SK-N-SH (cell line): ENCODE results near the gene TNFRSF4. TPM values are rescaled to one million over a fixed set of nuclear protein-coding genes. Genes with fewer than 3 reads are reported as not detected.

ENCODE experiments used
- CTCF ChIA-PET: fragments of 300-600, 350-600 bp; formaldehyde crosslinking; extraction: SDS; loops from one replicate; lab custom pipeline; 2021; lab: Yijun Ruan, JAX
- POLR2A ChIA-PET: fragments of 350-600 bp; sonication (Branson Sonifier 250); formaldehyde crosslinking; extraction: SDS; loops from one replicate; lab custom pipeline; 2020; ENCODE audit warnings: antibody characterized with exemption, inconsistent platforms; lab: Yijun Ruan, JAX
- DNase-seq: peaks from one replicate; pipeline ENCODE4 v3.0.0; 2012
- H2AFZ ChIP-seq: fragments of 200-600 bp; sonication (generic); 2 replicates; pipeline ENCODE4 v1.8.1; 2016; ENCODE audit warnings: antibody characterized with exemption, mild to moderate bottlenecking, low read depth
- H3F3A ChIP-seq: fragments of 200-600 bp; sonication (generic); replicated peaks from 2 replicates; pipeline ENCODE3; 2016; ENCODE audit warnings: antibody characterized with exemption, mild to moderate bottlenecking; ENCODE audit not compliant: insufficient read depth
- H3K27ac ChIP-seq, 2 experiments: fragments of 200-500 bp in 1 of 2; fragments of 200-600 bp in 1 of 2; sonication (Bioruptor generic) in 1 of 2; sonication (generic), shearing (Covaris generic) in 1 of 2; 2 replicates each; pipeline versions ENCODE4 v1.5.1 to v1.6.1; 2014 to 2016; ENCODE audit warnings: low read depth in 2 of 2, inconsistent platforms in 1 of 2, low read length in 1 of 2, mild to moderate bottlenecking in 1 of 2, mixed read lengths in 1 of 2
- H3K27me3 ChIP-seq: fragments of 200-600 bp; sonication (generic), shearing (Covaris generic); 2 replicates; pipeline ENCODE4 v1.6.1; 2016; ENCODE audit warnings: mixed run types; ENCODE audit not compliant: insufficient read depth
- H3K36me3 ChIP-seq, 2 experiments: fragments of 200-500 bp in 1 of 2; fragments of 200-600 bp in 1 of 2; sonication (Bioruptor generic) in 1 of 2; sonication (generic) in 1 of 2; replicated peaks in 1 of 2; 2 replicates each; pipeline versions ENCODE3 to v1.5.1; 2014 to 2016; ENCODE audit warnings: low read length in 1 of 2, mild to moderate bottlenecking in 1 of 2; ENCODE audit not compliant: insufficient read depth in 2 of 2, control insufficient read depth in 1 of 2
- H3K4me1 ChIP-seq, 2 experiments: fragments of 200-500 bp in 1 of 2; fragments of 200-600 bp in 1 of 2; sonication (Bioruptor generic) in 1 of 2; sonication (generic), shearing (Covaris generic) in 1 of 2; 2 replicates each; pipeline versions ENCODE4 v1.5.1 to v1.6.1; 2014 to 2016; ENCODE audit warnings: low read depth in 1 of 2, low read length in 1 of 2, mixed run types in 1 of 2; ENCODE audit not compliant: insufficient read depth in 2 of 2, control insufficient read depth in 1 of 2
- H3K4me2 ChIP-seq: fragments of 200-600 bp; sonication (generic), shearing (Covaris generic); 2 replicates; pipeline ENCODE4 v1.6.1; 2017; ENCODE audit warnings: mixed run types
- H3K4me3 ChIP-seq, 2 experiments: fragments of 200-500 bp in 1 of 2; fragments of 200-600 bp in 1 of 2; sonication (Bioruptor generic) in 1 of 2; sonication (generic), shearing (Covaris generic) in 1 of 2; 2 replicates each; pipeline versions ENCODE4 v1.5.1 to v1.8.1; 2014 to 2016; ENCODE audit warnings: low read depth in 2 of 2, inconsistent platforms in 1 of 2, low read length in 1 of 2, mild to moderate bottlenecking in 1 of 2, mixed read lengths in 1 of 2, moderate library complexity in 1 of 2
- H3K79me2 ChIP-seq: fragments of 200-600 bp; sonication (generic); 2 replicates; pipeline ENCODE4 v1.8.1; 2017; ENCODE audit warnings: mild to moderate bottlenecking; ENCODE audit not compliant: insufficient read depth
- H3K9ac ChIP-seq: fragments of 200-600 bp; sonication (generic); 2 replicates; pipeline ENCODE4 v1.6.1; 2017; ENCODE audit warnings: mixed run types
- H3K9me2 ChIP-seq: fragments of 200-600 bp; sonication (generic); 2 replicates; pipeline ENCODE4 v1.6.1; 2017; ENCODE audit warnings: mixed run types
- H3K9me3 ChIP-seq: fragments of 200-600 bp; sonication (generic); 2 replicates; pipeline ENCODE4 v1.6.1; 2017; ENCODE audit warnings: mixed run types, mild to moderate bottlenecking, moderate library complexity
- H4K20me1 ChIP-seq: fragments of 200-600 bp; sonication (generic); 2 replicates; pipeline ENCODE4 v1.6.1; 2017; ENCODE audit warnings: mild to moderate bottlenecking, mixed run types; ENCODE audit not compliant: insufficient read depth
- EP300 ChIP-seq, 2 experiments: IDR thresholded peaks; 2 replicates each; pipeline versions ENCODE4 v1.4.0 to v1.6.1; 2012; ENCODE audit warnings: borderline replicate concordance in 1 of 2, low read depth in 1 of 2, low read length in 1 of 2
- EZH2phosphoT487 ChIP-seq: fragments of 200-600 bp; sonication (generic); IDR thresholded peaks from 2 replicates; pipeline ENCODE4 v1.6.1; 2017; ENCODE audit warnings: low read depth, mixed run types, mild to moderate bottlenecking, antibody characterized with exemption, moderate library complexity, borderline replicate concordance
- FOXJ3 ChIP-seq: sonication (generic); formaldehyde crosslinking; IDR thresholded peaks from 2 replicates; pipeline ENCODE4 v1.5.1; 2020; ENCODE audit warnings: mild to moderate bottlenecking, missing genetic modification reagents
- GABPA ChIP-seq: IDR thresholded peaks from 2 replicates; pipeline ENCODE4 v1.4.0; 2012; ENCODE audit warnings: low read depth, mild to moderate bottlenecking
- GATA2 ChIP-seq: sonication (generic); formaldehyde crosslinking; IDR thresholded peaks from 2 replicates; pipeline ENCODE4 v1.5.0; 2020; ENCODE audit warnings: mild to moderate bottlenecking, missing genetic modification reagents
- JUND ChIP-seq: IDR thresholded peaks from 2 replicates; pipeline ENCODE4 v1.4.0; 2012
- MXI1 ChIP-seq: IDR thresholded peaks from 2 replicates; pipeline ENCODE4 v1.6.1; 2012; ENCODE audit warnings: mild to moderate bottlenecking, low read depth, low read length, improper control_type of control experiment
- NFIC ChIP-seq: IDR thresholded peaks from 2 replicates; pipeline ENCODE4 v1.4.0; 2012; ENCODE audit warnings: borderline replicate concordance
- RCOR1 ChIP-seq: fragments of 150-350 bp; IDR thresholded peaks from 2 replicates; pipeline ENCODE4 v1.6.1; 2017; ENCODE audit warnings: antibody characterized with exemption, low read length
- RFX5 ChIP-seq: IDR thresholded peaks from 2 replicates; pipeline ENCODE4 v1.6.1; 2012; ENCODE audit warnings: mild to moderate bottlenecking, improper control_type of control experiment, low read length
- RXRA ChIP-seq: IDR thresholded peaks from 2 replicates; pipeline ENCODE4 v1.4.0; 2012; ENCODE audit warnings: low read depth, mild to moderate bottlenecking, borderline replicate concordance
- TAF1 ChIP-seq: IDR thresholded peaks from 2 replicates; pipeline ENCODE4 v1.6.1; 2012; ENCODE audit warnings: low read depth, mild to moderate bottlenecking, low read length, moderate library complexity, borderline replicate concordance
- TCF12 ChIP-seq: IDR thresholded peaks from 2 replicates; pipeline ENCODE4 v1.4.0; 2012
- USF2 ChIP-seq: fragments of 150-350 bp; IDR thresholded peaks from 2 replicates; pipeline ENCODE4 v1.6.1; 2017; ENCODE audit warnings: antibody characterized with exemption, low read length, low read depth, borderline replicate concordance
- YY1 ChIP-seq: IDR thresholded peaks from 2 replicates; pipeline ENCODE4 v1.4.0; 2012; ENCODE audit warnings: low read depth, mild to moderate bottlenecking
- WGBS: methylation state at CpG from one replicate; pipeline ENCODE4 v1.1.6; 2017; ENCODE audit warnings: low lambda C conversion rate; 5-methylcytosine and 5-hydroxymethylcytosine counted together
- polyA plus RNA-seq, 3 experiments: library from polyadenylated mRNA; depleted of rRNA; stranded (reverse); fragments of >200 nt; gene quantifications; 2 replicates each; pipeline ENCODE4 v1.2.3, GENCODE V29; 2012
- TF ChIP-seq, protein P1 (sequence below): IDR thresholded peaks from 2 replicates; pipeline ENCODE4 v1.4.0; 2012; ENCODE audit warnings: low read depth, borderline replicate concordance
- TF ChIP-seq, protein P2 (sequence below): fragments of 200-600 bp; sonication (generic); IDR thresholded peaks from 2 replicates; pipeline ENCODE4 v1.6.1; 2017; ENCODE audit warnings: antibody characterized with exemption, mild to moderate bottlenecking, moderate library complexity

TNFRSF4 gene
- polyA plus RNA-seq, 1 of the 3 experiments (the other 2 are of a cell fraction), result not detected

GRCh38 chr1:1235016-1235744 is 21.2 kb upstream of the TNFRSF4 start:
- DNase-seq, result no peak
- H3K4me3 ChIP-seq, result no peak overlapping the region
- H3K9ac ChIP-seq, result no peak overlapping the region
- H3K79me2 ChIP-seq, result peaks cover 33% of the 10 kb centered on the region
- H3K27ac ChIP-seq, result no peak overlapping the region
- ChIA-PET CTCF (interaction anchor here (1.0 kb wide), 1 partner anchor 57 kb away, joined by 3 read pairs; no protein-coding TSS in a partner anchor), POLR2A (no interaction called here)
- H3K9me3 ChIP-seq, result no peaks in the 10 kb centered on the region
- 93% methylated on average over 17 of the region's 27 CpGs for WGBS
- no peaks in the 10 kb centered on the region for H3K27me3 ChIP-seq
- H3K4me2 ChIP-seq, result no peak overlapping the region
- H3K9me2 ChIP-seq, result no peaks in the 10 kb centered on the region
- H3K4me1 ChIP-seq, result peaks cover 0 to 29% of the 10 kb centered on the region in 2 experiments; a peak in 1 of 4 replicates
- H2AFZ ChIP-seq, result no peak overlapping the region
- peaks cover 0 to 17% of the 10 kb centered on the region in 2 experiments for H3K36me3 ChIP-seq
- TF ChIP-seq TAF1 (no peak), FOXJ3 (CRISPR knock-in tag) (no peak), MXI1 (no peak), RXRA (no peak), TCF12 (no peak), EP300 (IDR thresholded peaks at IDR 0.05; ENCODE audit: borderline replicate concordance in 1 of 2, low read depth in 1 of 2, low read length in 1 of 2) (no peak), RCOR1 (no peak), RFX5 (no peak), GABPA (no peak), NFIC (no peak), EZH2phosphoT487 (no peak), USF2 (no peak), JUND (no peak), YY1 (no peak), GATA2 (CRISPR knock-in tag) (no peak)
- TF ChIP-seq, protein P1, sequence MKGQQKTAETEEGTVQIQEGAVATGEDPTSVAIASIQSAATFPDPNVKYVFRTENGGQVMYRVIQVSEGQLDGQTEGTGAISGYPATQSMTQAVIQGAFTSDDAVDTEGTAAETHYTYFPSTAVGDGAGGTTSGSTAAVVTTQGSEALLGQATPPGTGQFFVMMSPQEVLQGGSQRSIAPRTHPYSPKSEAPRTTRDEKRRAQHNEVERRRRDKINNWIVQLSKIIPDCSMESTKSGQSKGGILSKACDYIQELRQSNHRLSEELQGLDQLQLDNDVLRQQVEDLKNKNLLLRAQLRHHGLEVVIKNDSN, result no peak
- TF ChIP-seq, protein P2, sequence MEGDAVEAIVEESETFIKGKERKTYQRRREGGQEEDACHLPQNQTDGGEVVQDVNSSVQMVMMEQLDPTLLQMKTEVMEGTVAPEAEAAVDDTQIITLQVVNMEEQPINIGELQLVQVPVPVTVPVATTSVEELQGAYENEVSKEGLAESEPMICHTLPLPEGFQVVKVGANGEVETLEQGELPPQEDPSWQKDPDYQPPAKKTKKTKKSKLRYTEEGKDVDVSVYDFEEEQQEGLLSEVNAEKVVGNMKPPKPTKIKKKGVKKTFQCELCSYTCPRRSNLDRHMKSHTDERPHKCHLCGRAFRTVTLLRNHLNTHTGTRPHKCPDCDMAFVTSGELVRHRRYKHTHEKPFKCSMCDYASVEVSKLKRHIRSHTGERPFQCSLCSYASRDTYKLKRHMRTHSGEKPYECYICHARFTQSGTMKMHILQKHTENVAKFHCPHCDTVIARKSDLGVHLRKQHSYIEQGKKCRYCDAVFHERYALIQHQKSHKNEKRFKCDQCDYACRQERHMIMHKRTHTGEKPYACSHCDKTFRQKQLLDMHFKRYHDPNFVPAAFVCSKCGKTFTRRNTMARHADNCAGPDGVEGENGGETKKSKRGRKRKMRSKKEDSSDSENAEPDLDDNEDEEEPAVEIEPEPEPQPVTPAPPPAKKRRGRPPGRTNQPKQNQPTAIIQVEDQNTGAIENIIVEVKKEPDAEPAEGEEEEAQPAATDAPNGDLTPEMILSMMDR, result no peak
- peaks cover 7% of the 10 kb centered on the region for H3F3A ChIP-seq
- peaks cover 1% of the 10 kb centered on the region; the same call in 1 of the 2 replicates for H4K20me1 ChIP-seq
